ENCODE measurements around the gene SELPLG. TPM values are rescaled to one million over a fixed set of nuclear protein-coding genes. Genes with fewer than 3 reads are reported as not detected.

SELPLG gene, protein sequence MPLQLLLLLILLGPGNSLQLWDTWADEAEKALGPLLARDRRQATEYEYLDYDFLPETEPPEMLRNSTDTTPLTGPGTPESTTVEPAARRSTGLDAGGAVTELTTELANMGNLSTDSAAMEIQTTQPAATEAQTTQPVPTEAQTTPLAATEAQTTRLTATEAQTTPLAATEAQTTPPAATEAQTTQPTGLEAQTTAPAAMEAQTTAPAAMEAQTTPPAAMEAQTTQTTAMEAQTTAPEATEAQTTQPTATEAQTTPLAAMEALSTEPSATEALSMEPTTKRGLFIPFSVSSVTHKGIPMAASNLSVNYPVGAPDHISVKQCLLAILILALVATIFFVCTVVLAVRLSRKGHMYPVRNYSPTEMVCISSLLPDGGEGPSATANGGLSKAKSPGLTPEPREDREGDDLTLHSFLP
- total RNA-seq = 1.4 and 2.9 TPM in 2 replicates
- polyA plus RNA-seq = 2.7 and 3.5 TPM in 2 replicates

DNA sequence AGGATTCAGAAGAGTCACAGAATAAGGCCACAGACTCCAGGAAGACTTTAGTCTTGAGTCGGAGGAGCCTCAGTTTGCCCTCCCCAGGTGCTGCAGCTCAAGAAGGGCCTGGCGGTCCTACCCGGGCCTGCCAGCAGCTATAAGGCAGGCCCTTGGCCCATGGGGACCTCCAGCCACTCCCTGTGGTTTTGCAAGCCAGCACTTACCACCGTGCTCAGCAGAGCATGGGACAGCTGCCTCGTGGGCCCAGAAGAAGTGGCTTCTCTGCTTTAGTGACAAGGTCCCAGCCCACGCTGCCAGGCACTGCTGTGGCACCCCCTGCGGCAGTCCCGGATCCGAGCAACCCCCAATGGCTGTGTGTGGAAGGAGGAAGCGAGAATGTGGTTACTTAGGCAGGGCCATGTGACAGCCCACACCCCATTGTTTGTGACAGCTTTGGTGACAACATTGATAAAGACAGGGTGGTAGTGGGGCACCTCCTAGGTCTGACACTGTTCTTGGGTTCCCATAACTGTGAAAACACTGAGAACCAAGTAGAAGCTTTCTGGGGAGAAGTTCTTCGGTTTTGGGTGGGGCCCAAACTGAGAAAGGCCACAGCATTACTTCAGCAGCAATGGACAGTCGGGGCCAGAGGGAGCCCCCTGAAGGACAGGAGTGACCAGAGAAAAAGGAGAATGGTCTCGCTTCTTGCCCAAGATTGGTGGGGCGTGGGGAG lies at the start of gene SELPLG:
TSS of gene SELPLG (minus strand) at position 361 of the 715 bp plus-strand sequence. CDS start 9,587 bp downstream, outside the sequence.
- no peak for TF ChIP-seq CTCF (IDR thresholded peaks at IDR 0.05; ENCODE audit: low read depth, low read length)
- Histone ChIP-seq H3K27me3 (no peaks in the 10 kb centered on the region), H3K9me3 (ENCODE audit: low read depth) (no peaks in the 10 kb centered on the region), H3K4me1 (ENCODE audit: low read depth) (peaks cover 36% of the 10 kb centered on the region), H3K27ac (peak within 1 kb of the TSS; percentile 2), H3K4me3 (no peak within 1 kb of the TSS), H3K36me3 (no peaks in the 10 kb centered on the region)
- no peak for DNase-seq (ENCODE audit: low read depth in 1 of 2, low spot score in 1 of 2)

- H3K36me3 ChIP-seq = peaks cover 13% of the 10 kb centered on the region
- peaks cover 30% of the 10 kb centered on the region for H3K4me1 ChIP-seq (ENCODE audit: low read depth)
- no peaks in the 10 kb centered on the region for H3K9me3 ChIP-seq (ENCODE audit: low read depth)
- H3K4me3 ChIP-seq = no peak overlapping the region
- no peak for TF ChIP-seq CTCF (IDR thresholded peaks at IDR 0.05; ENCODE audit: low read depth, low read length)
- no peaks in the 10 kb centered on the region for H3K27me3 ChIP-seq
- H3K27ac ChIP-seq = no peak overlapping the region
- no peak for DNase-seq (ENCODE audit: low read depth in 1 of 2, low spot score in 1 of 2)
Measured at GRCh38 chr12:108681317-108681716, 47.6 kb upstream of the SELPLG start.

- TF ChIP-seq CTCF (IDR thresholded peaks at IDR 0.05; ENCODE audit: low read depth, low read length) = no peak
- H3K36me3 ChIP-seq = peaks cover 13% of the 10 kb centered on the region
- H3K9me3 ChIP-seq (ENCODE audit: low read depth) = no peaks in the 10 kb centered on the region
- no peak overlapping the region for H3K4me3 ChIP-seq
- H3K27me3 ChIP-seq = no peaks in the 10 kb centered on the region
- peak overlapping the region; percentile 34 for H3K27ac ChIP-seq
- no peak for DNase-seq (ENCODE audit: low read depth in 1 of 2, low spot score in 1 of 2)
- peaks cover 10% of the 10 kb centered on the region for H3K4me1 ChIP-seq (ENCODE audit: low read depth)
Measured at GRCh38 chr12:108679106-108679681, 45.5 kb upstream of the SELPLG start.

- Histone ChIP-seq H3K4me3 (no peak overlapping the region), H3K36me3 (peaks cover 17% of the 10 kb centered on the region), H3K4me1 (ENCODE audit: low read depth) (peaks cover 3% of the 10 kb centered on the region), H3K9me3 (ENCODE audit: low read depth) (no peaks in the 10 kb centered on the region), H3K27ac (peak overlapping the region; percentile 27), H3K27me3 (no peaks in the 10 kb centered on the region)
- no peak for DNase-seq (ENCODE audit: low read depth in 1 of 2, low spot score in 1 of 2)
- TF ChIP-seq CTCF (IDR thresholded peaks at IDR 0.05; ENCODE audit: low read depth, low read length) = no peak
Measured at GRCh38 chr12:108678104-108678730, 44.5 kb upstream of the SELPLG start.

- peaks cover 3% of the 10 kb centered on the region for H3K4me1 ChIP-seq (ENCODE audit: low read depth)
- peak overlapping the region; percentile 55 for H3K27ac ChIP-seq
- H3K27me3 ChIP-seq = no peaks in the 10 kb centered on the region
- no peak for TF ChIP-seq CTCF (IDR thresholded peaks at IDR 0.05; ENCODE audit: low read depth, low read length)
- peaks cover 17% of the 10 kb centered on the region for H3K36me3 ChIP-seq
- no peaks in the 10 kb centered on the region for H3K9me3 ChIP-seq (ENCODE audit: low read depth)
- peak in 1 of 2 donors; percentile 64 for DNase-seq (ENCODE audit: low read depth in 1 of 2, low spot score in 1 of 2)
- no peak overlapping the region for H3K4me3 ChIP-seq
Measured at GRCh38 chr12:108677381-108677780, 43.7 kb upstream of the SELPLG start.

Measured in cardiac muscle cell (in vitro differentiated cells and primary cell).